ENCODE data around the gene USHBP1.

- TF ChIP-seq CTCF (conservative IDR thresholded peaks at IDR 0.05 in 1 of 2, IDR thresholded peaks at IDR 0.05 in 1 of 2; ENCODE audit: low read depth in 1 of 2, low read length in 2 of 2) (no peak), EZH2 (IDR thresholded peaks at IDR 0.05; ENCODE audit: low read length, missing control alignments) (no peak)
Observed at GRCh38 chr19:17254636-17255035, 9.9 kb downstream of the USHBP1 start.

Data from fibroblast of lung (primary cell).